Measurements from ENCODE around the gene KIFAP3. TPM values are rescaled to one million over a fixed set of nuclear protein-coding genes. Genes with fewer than 3 reads are reported as not detected.
"Not testable (repeated sequence)": the region's sequence is repeated elsewhere in the genome, so short reads cannot be mapped to it uniquely, and the experiment has no call there.

The KIFAP3 gene
- total and polyA plus RNA-seq, 4 donors = 4.5 to 11.1 (median 6.9) TPM

- WGBS = 91% methylated on average over 1 of the region's 1 CpG
- peaks cover 4 to 12% (median 9%) of the 10 kb centered on the region in 4 donors for H3K4me1 ChIP-seq (ENCODE audit: control insufficient read depth in 4 of 4, insufficient read depth in 4 of 4, low read length in 3 of 4)
Measured at GRCh38 chr1:170077926-170078325, 3.4 kb upstream of the KIFAP3 start.

DNA sequence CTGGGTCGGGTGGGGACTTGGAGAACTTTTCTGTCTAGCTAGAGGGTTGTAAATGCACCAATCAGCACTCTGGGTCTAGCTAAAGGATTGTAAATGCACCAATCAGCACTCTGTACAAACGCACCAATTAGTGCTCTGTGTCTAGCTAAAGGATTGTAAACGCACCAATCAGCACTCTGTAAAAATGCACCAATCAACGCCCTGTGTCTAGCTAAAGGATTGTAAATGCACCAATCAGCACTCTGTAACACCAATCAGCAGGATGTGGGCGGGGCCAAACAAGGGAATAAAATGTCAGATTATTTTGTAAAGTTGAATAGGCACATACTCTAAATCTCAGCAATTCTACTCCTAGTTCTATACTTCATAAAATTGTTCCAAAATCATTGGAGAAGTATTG lies 2.5 kb upstream of the KIFAP3 start:
- not testable (repeated sequence) for H3K9me3 ChIP-seq (ENCODE audit: control insufficient read depth in 4 of 4, low read length in 3 of 4); H3K27me3 ChIP-seq (ENCODE audit: control insufficient read depth in 4 of 4, insufficient read depth in 4 of 4, low read length in 3 of 4); DNase-seq (ENCODE audit: low spot score); H3K36me3 ChIP-seq (ENCODE audit: control insufficient read depth in 4 of 4, insufficient read depth in 3 of 4, low read depth in 1 of 4, low read length in 3 of 4); H3K9ac ChIP-seq (ENCODE audit: low read depth in 1 of 2, low read length in 2 of 2); H3K27ac ChIP-seq (ENCODE audit: low read depth in 1 of 2, low read length in 2 of 2); H3K4me3 ChIP-seq (ENCODE audit: low read depth in 1 of 3, low read length in 3 of 3)
- peaks cover 4 to 12% (median 9%) of the 10 kb centered on the region in 4 donors for H3K4me1 ChIP-seq (ENCODE audit: control insufficient read depth in 4 of 4, insufficient read depth in 4 of 4, low read length in 3 of 4)
- WGBS = 72% methylated on average over 5 of the region's 5 CpGs

More at GRCh38 chr1:170077926-170078325, 3.4 kb upstream of the KIFAP3 start:
- H3K9ac ChIP-seq (ENCODE audit: low read depth in 1 of 2, low read length in 2 of 2) = no peak overlapping the region
- H3K27ac ChIP-seq (ENCODE audit: low read depth in 1 of 2, low read length in 2 of 2) = no peak overlapping the region
- TF ChIP-seq ZBTB33 (IDR thresholded peaks at IDR 0.05) = no peak
- no peak for TF ChIP-seq ATF3 (IDR thresholded peaks at IDR 0.05)
- TF ChIP-seq TAF1 (conservative IDR thresholded peaks at IDR 0.05) = no peak
- no peak for TF ChIP-seq FOXA1 (IDR thresholded peaks at IDR 0.05)
- TF ChIP-seq FOXA2 (IDR thresholded peaks at IDR 0.05) = no peak
- TF ChIP-seq EGR1 (IDR thresholded peaks at IDR 0.05; ENCODE audit: low read depth in 2 of 2) = no peak
- H3K9me3 ChIP-seq (ENCODE audit: control insufficient read depth in 4 of 4, low read length in 3 of 4) = peaks cover 0 to 7% (median 3%) of the 10 kb centered on the region in 4 donors
- H3K27me3 ChIP-seq (ENCODE audit: control insufficient read depth in 4 of 4, insufficient read depth in 4 of 4, low read length in 3 of 4) = no peaks in the 10 kb centered on the region
- DNase-seq (ENCODE audit: low spot score) = no peak
- H3K4me3 ChIP-seq (ENCODE audit: low read depth in 1 of 3, low read length in 3 of 3) = no peak overlapping the region
- no peaks in the 10 kb centered on the region for H3K36me3 ChIP-seq (ENCODE audit: control insufficient read depth in 4 of 4, insufficient read depth in 3 of 4, low read depth in 1 of 4, low read length in 3 of 4)

GRCh38 chr1:170076199-170076598 lies 1.7 kb upstream of the KIFAP3 start:
- H3K9me3 ChIP-seq (ENCODE audit: control insufficient read depth in 4 of 4, low read length in 3 of 4) = peaks cover 0 to 7% (median 3%) of the 10 kb centered on the region in 4 donors
- H3K27ac ChIP-seq (ENCODE audit: low read depth in 1 of 2, low read length in 2 of 2) = no peak overlapping the region
- H3K27me3 ChIP-seq (ENCODE audit: control insufficient read depth in 4 of 4, insufficient read depth in 4 of 4, low read length in 3 of 4) = no peaks in the 10 kb centered on the region
- no peak overlapping the region for H3K4me3 ChIP-seq (ENCODE audit: low read depth in 1 of 3, low read length in 3 of 3)
- peaks cover 4 to 12% (median 9%) of the 10 kb centered on the region in 4 donors for H3K4me1 ChIP-seq (ENCODE audit: control insufficient read depth in 4 of 4, insufficient read depth in 4 of 4, low read length in 3 of 4)
- TF ChIP-seq JUND (IDR thresholded peaks at IDR 0.05) (no peak), HNF4A (conservative IDR thresholded peaks at IDR 0.05) (no peak), ZBTB33 (IDR thresholded peaks at IDR 0.05) (no peak), HNF4G (IDR thresholded peaks at IDR 0.05) (no peak), REST (IDR thresholded peaks at IDR 0.05) (no peak), EGR1 (IDR thresholded peaks at IDR 0.05; ENCODE audit: low read depth in 2 of 2) (no peak), FOXA1 (IDR thresholded peaks at IDR 0.05) (no peak), ATF3 (IDR thresholded peaks at IDR 0.05) (no peak), RAD21 (IDR thresholded peaks at IDR 0.05) (no peak)
- DNase-seq (ENCODE audit: low spot score) = no peak
- H3K36me3 ChIP-seq (ENCODE audit: control insufficient read depth in 4 of 4, insufficient read depth in 3 of 4, low read depth in 1 of 4, low read length in 3 of 4) = no peaks in the 10 kb centered on the region
- H3K9ac ChIP-seq (ENCODE audit: low read depth in 1 of 2, low read length in 2 of 2) = no peak overlapping the region
